ENCODE data around the gene ATP11A.

DNA sequence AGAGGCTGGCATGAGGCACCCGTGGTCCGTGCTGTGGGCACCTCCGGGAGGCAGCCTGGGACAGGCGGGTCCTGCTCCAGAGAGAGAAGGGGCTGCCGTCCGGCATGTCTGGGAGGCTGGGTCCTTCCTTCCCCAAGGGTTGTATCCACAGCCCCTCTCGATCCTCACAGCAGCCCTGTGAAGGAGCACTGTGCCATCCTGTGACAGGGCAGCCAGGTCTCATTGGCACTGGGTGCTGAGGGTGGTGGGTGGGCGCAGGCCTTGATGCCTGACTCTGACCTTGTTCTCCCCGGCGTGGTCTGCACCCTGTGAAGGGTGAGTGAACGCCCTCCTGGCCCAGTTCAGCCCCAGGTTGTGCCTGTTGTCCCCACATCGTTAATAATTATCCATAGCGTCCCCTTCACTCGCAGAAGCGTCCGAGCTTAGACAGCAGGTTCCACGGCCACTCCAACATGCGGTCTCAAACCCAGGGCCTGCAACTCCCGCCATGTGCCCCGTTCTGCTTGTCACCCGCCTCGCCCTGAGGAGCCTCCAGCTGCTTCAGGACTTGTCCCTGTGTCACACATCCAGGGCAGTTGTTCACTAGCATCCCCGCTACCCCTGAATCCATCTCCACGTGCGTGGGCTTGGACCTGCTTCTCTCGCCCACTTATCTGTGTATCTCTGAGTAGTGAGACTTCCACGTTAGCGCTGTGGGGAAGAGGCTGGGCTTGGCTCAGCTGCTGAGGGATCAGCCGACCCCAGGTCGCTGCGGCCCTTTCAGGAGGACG, 10.6 kb downstream of the ATP11A start:
- no peak for TF ChIP-seq POLR2AphosphoS5 (IDR thresholded peaks at IDR 0.05)
- no peak for TF ChIP-seq CTCF (IDR thresholded peaks at IDR 0.05)

Measured in sigmoid colon (tissue), 4 donors.